Epidermal melanocyte (primary cell): ENCODE data around the gene PAXIP1.

ENCODE experiments used
- DNase-seq: peaks from one replicate; pipeline ENCODE4 v3.0.0; 2011; ENCODE audit warnings: low spot score; ENCODE audit not compliant: insufficient read length

Gene PAXIP1

GRCh38 chr7:154912871-154913637, 89.9 kb downstream of the PAXIP1 start:
- DNase-seq: no peak

GRCh38 chr7:154911862-154912455, 91.0 kb downstream of the PAXIP1 start:
- DNase-seq: no peak

DNA sequence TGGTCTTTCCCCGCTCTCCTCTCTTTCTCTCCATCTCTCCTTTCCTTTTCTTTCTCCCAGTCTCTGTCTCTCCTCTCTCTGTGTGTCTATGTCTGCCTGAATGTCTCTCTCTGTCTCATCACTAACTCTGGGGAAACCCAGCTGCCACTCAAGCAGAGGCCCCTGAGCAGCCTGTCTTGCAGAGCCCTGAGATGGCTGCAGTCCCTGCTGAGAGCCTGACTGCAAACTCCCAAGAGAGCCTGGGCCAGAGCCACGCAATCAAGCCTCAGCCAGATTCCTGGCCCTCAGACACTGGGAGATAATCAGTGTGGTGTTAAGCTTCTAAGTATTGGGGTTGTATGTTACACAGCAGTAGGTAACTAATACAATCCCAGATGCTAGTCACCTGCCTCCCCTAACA, 91.5 kb downstream of the PAXIP1 start:
- no peak for DNase-seq

DNA sequence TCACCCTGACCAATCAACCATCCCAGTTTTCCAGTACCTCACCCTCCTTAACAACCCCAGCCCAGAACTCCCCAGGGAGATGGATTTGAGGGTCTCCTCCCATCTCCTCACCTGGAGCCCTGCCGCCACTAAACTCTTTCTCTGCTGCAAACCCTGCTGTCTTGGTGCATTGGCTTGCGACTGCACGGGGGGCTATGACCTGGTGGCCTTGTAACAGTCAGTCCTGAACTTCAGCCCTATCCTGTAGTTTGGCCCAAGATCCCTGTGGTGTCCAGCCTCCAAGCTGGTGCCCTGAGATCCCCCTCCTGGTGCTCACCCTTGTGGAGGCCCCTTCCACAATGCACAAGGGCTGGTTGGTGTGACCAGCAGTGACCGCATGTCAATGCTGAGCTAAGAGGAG, 91.9 kb downstream of the PAXIP1 start:
- DNase-seq: no peak

DNA sequence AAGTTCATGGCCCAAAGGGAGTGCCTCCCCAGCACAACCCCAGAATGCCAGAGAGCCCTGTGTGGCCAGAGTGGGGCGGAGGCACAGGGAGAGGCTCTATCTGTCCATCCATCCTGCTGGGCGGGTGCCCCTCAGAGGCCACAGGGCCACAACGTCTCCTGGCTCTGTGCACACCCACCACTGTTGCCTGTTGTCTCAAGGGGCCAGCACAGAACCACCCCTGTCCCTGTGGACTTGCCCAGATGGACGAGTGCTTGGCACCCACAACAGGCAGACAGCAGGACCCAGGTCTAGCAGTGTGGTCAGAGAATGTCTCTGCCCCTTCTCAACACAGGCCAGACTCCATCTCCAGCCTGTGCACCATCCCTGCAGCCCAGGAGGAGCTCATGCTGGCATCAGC, 92.8 kb downstream of the PAXIP1 start:
- no peak for DNase-seq

DNA sequence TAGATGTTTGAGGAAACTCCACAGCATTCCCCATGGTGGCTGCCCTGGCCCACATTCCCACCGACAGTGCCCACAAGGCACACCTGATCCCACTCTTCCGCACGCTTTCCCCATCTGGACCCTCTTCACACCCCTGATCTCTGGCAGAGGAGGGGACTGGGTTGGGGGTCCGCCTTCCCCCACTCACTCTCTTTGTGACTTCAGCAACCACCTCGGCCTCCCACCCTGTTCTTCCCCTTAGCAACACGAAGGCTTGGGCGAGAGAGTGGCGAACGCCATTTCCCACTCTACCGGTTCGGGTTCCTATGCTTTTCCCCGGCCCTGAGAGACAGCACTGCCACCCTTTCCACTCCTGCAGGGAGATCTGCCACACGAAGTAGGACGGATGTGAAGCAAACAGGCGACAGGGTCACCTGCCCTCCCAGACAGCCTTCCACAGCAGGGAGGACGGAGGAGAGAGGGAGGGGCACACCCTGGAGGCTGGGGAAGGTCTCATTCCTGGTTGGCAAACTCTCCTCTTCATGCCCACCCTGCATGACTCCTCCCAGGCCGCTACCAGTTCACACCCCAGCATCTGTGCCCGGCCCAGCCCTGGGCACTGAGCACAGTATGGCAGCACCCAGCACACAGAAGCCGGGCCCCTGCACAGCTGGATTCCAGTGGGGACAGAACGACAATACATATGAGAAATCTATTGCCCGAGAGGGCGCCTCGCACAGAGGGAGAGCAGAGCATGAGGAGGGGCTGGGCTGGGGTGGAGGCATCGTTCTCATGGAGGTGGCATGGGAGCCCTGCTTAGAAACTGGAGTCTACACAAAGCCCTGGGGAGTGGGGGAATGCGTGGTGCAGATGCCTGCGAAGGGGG, 93.5 kb downstream of the PAXIP1 start:
- DNase-seq: no peak

GRCh38 chr7:154907651-154908620, 95.0 kb downstream of the PAXIP1 start:
- DNase-seq: no peak

- DNase-seq: no peak
Observed at GRCh38 chr7:154906736-154907355, 96.1 kb downstream of the PAXIP1 start.

DNA sequence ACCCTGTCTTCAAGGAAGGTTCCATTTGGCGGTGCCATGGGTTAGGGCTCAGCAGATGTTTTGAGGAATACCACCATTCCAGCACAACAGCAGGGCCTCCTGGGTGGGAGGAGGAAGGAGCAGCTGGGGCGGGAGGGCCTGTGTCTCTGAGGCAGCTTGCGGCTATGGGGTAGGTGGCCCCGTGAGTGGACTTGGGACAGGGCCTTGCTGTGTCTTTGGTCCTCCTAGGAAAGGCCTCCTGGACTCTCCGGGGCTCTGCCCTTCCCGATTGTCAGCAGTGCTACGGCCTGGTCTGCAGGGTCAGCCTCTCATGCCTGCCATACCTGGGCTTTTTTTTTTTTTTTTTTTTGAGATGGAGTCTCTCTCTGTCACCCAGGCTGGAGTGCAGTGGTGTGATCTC, 96.7 kb downstream of the PAXIP1 start:
- DNase-seq: no peak

DNA sequence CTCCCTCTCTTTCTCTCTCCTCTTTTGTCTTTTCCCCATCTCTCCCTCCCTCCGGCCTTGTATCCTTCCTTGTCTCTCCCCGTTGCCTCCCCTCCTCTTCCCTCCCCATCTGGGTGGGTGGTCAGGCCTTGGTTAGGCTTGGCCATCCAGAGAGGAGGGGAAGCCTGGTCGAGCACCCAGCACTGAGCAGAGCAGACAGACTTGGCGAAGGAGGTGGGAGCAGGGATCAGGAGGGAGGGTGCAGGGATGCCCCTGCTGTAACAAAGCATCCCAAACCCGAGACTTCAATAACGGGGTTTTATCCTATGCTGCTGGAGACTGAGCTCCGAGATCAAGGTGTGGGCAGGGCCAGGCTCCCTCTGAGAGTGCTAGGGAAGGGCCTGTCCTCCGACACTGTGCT, 97.3 kb downstream of the PAXIP1 start:
- no peak for DNase-seq

- DNase-seq: no peak
Observed at GRCh38 chr7:154905146-154905545, 97.8 kb downstream of the PAXIP1 start.

DNA sequence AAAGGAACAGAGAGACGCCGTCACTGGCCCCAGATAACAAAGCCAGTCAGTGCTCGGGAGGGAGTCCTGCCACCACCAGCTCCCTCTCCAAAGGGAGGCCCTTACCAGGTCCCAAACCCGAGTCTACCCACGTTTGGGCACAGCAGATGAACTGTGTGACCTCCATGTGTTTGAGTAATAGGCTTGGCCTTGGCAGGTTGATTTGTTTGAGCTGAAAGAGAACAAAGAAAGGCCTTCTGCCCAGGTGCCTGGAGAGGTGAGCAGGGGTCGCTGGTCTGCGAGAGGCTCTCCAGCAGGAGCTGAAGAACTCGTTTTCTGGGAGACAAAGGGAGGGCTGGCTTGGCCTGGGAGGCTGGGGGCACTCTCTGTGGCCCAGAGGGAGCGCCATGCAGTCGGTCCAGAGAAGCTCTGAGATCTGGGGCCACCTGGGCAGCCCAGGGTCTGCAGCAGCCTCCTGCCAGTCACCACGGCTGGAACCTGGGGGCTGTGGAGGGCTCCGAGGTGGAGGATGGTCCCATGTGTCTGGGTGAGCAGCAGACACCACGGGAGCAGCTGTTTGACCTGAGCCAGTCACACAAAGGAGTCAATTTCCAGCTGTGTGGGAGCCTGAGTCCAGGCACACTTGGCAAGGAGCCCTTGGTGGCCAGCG, 99.7 kb downstream of the PAXIP1 start:
- DNase-seq: no peak

GRCh38 chr7:154902600-154903082, 100.3 kb downstream of the PAXIP1 start:
- no peak for DNase-seq

DNA sequence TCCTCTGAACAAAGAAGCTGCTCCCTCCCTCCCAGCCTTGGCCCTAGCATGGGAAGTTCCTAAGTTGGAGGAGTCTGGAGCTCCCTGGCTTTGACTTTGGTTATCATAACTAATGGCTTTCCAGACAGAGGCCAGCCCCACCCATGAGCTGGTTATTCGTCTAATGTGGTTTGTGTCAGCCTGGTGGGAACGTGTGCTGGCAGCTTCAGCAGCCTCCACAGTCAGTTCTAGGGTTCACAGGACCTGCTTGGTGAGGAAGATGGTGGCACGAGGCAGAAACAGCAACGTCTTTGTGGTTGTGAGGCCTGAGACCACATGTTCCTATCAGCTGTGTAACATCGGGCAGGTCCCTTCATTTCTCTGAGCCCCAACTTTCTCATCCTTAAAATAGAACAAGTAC, 103.1 kb downstream of the PAXIP1 start:
- DNase-seq: no peak

GRCh38 chr7:154898973-154899855, 103.7 kb downstream of the PAXIP1 start:
- no peak for DNase-seq

GRCh38 chr7:154896076-154896475, 106.8 kb downstream of the PAXIP1 start:
- DNase-seq: no peak
